Progenitor cell of endocrine pancreas (in vitro differentiated cells): ENCODE data around the gene ENO2. TPM values are rescaled to one million over a fixed set of nuclear protein-coding genes. Genes with fewer than 3 reads are reported as not detected.
"Not testable (repeated sequence)": the region's sequence is repeated elsewhere in the genome, so short reads cannot be mapped to it uniquely, and the experiment has no call there.

ENCODE experiments used
- DNase-seq: peaks from one replicate; pipeline ENCODE4 v3.0.0; 2021; ENCODE audit warnings: low spot score; ENCODE audit not compliant: unreplicated experiment
- H3K27ac Mint-ChIP-seq: 2 replicates; pipeline ENCODE4 v1.8.0; 2021; ENCODE audit warnings: mild to moderate bottlenecking, moderate library complexity, mixed read lengths
- H3K27me3 Mint-ChIP-seq: 2 replicates; pipeline ENCODE4 v1.8.0; 2021; ENCODE audit warnings: mixed read lengths
- H3K36me3 Mint-ChIP-seq: 2 replicates; pipeline ENCODE4 v1.8.0; 2022; ENCODE audit warnings: mixed read lengths; ENCODE audit not compliant: insufficient read depth
- H3K4me1 Mint-ChIP-seq: 2 replicates; pipeline ENCODE4 v1.8.0; 2021; ENCODE audit warnings: low read depth, mixed read lengths
- H3K4me3 Mint-ChIP-seq: 2 replicates; pipeline ENCODE4 v1.8.0; 2021; ENCODE audit warnings: low read depth, mild to moderate bottlenecking, moderate library complexity, mixed read lengths
- H3K9me3 Mint-ChIP-seq: 2 replicates; pipeline ENCODE4 v1.8.0; 2021; ENCODE audit warnings: low read depth, mixed read lengths
- CTCF ChIP-seq: fragments of 200-600 bp; sonication (generic); IDR thresholded peaks from one replicate; pipeline ENCODE4 v1.5.0; 2021; ENCODE audit warnings: antibody characterized with exemption, mild to moderate bottlenecking; ENCODE audit not compliant: unreplicated experiment
- total RNA-seq: library from RNA; stranded (reverse); gene quantifications from 2 replicates; pipeline ENCODE4 v1.2.1, GENCODE V29; 2021

ENO2 gene
- total RNA-seq, 1 donor from 2014 or later = 77.9 TPM

- Mint-ChIP-seq H3K9me3 (no peaks in the 10 kb centered on the region), H3K27me3 (no peaks in the 10 kb centered on the region), H3K27ac (peak overlapping the region; percentile 71), H3K36me3 (peaks cover 16% of the 10 kb centered on the region), H3K4me3 (no peak overlapping the region), H3K4me1 (peaks cover 34% of the 10 kb centered on the region)
- TF ChIP-seq CTCF = no peak
- no peak for DNase-seq
These were observed 29.8 kb upstream of the ENO2 start for GRCh38 chr12:6884539-6884938.

- peaks cover 16% of the 10 kb centered on the region for H3K36me3 Mint-ChIP-seq
- peak overlapping the region; percentile 100 for H3K27ac Mint-ChIP-seq
- DNase-seq, H3K9me3 Mint-ChIP-seq, H3K27me3 Mint-ChIP-seq: not testable (repeated sequence)
- H3K4me1 Mint-ChIP-seq = peaks cover 34% of the 10 kb centered on the region
- H3K4me3 Mint-ChIP-seq = peak overlapping the region; percentile 61
These were observed 28.0 kb upstream of the ENO2 start for GRCh38 chr12:6886206-6886999.

- H3K27me3 Mint-ChIP-seq = no peaks in the 10 kb centered on the region
- H3K9me3 Mint-ChIP-seq = no peaks in the 10 kb centered on the region
- TF ChIP-seq CTCF = no peak
- H3K36me3 Mint-ChIP-seq = peaks cover 14% of the 10 kb centered on the region
- no peak overlapping the region for H3K4me3 Mint-ChIP-seq
- peak overlapping the region; percentile 100 for H3K27ac Mint-ChIP-seq
- peaks cover 34% of the 10 kb centered on the region for H3K4me1 Mint-ChIP-seq
- no peak for DNase-seq
These were observed 26.9 kb upstream of the ENO2 start for GRCh38 chr12:6887460-6887859.

GRCh38 chr12:6888360-6888759, 26.0 kb upstream of the ENO2 start:
- Mint-ChIP-seq H3K9me3 (no peaks in the 10 kb centered on the region), H3K36me3 (peaks cover 12% of the 10 kb centered on the region), H3K27me3 (no peaks in the 10 kb centered on the region), H3K4me1 (peaks cover 34% of the 10 kb centered on the region), H3K4me3 (no peak overlapping the region), H3K27ac (peak overlapping the region; percentile 100)
- DNase-seq = no peak
- TF ChIP-seq CTCF = no peak

GRCh38 chr12:6888794-6889193, 25.6 kb upstream of the ENO2 start:
- Mint-ChIP-seq H3K27ac (peak overlapping the region; percentile 100), H3K4me1 (peaks cover 34% of the 10 kb centered on the region), H3K36me3 (peaks cover 12% of the 10 kb centered on the region)
- DNase-seq, H3K9me3 Mint-ChIP-seq, H3K4me3 Mint-ChIP-seq, H3K27me3 Mint-ChIP-seq: not testable (repeated sequence)

GRCh38 chr12:6889775-6890573, 24.4 kb upstream of the ENO2 start:
- not testable (repeated sequence) for H3K36me3 Mint-ChIP-seq, H3K9me3 Mint-ChIP-seq, DNase-seq, H3K27me3 Mint-ChIP-seq
- H3K4me1 Mint-ChIP-seq = peaks cover 33% of the 10 kb centered on the region
- H3K27ac Mint-ChIP-seq = peak overlapping the region; percentile 97
- H3K4me3 Mint-ChIP-seq = peak overlapping the region; percentile 70
